IMR-90 (cell line): Measurements from ENCODE around the gene TMSB10. TPM values are rescaled to one million over a fixed set of nuclear protein-coding genes. Genes with fewer than 3 reads are reported as not detected.
"Not testable (repeated sequence)": the region's sequence is repeated elsewhere in the genome, so short reads cannot be mapped to it uniquely, and the experiment has no call there.

Experiments
- ATAC-seq: fragments of 200-7000 bp; cut with Tn5 transposase; 2 replicates; pipeline ENCODE4 v1.9.1; 2020; ENCODE audit warnings: low read depth, mild to moderate bottlenecking, moderate library complexity
- BruUV-seq: library from RNA; stranded (reverse); fragments of 400-500 nt; replicated peaks from 2 replicates; lab custom pipeline; 2021; lab: Mats Ljungman, UMichigan
- CTCF ChIA-PET: fragments of 300-600 bp; formaldehyde crosslinking; extraction: SDS; loops from one replicate; lab custom pipeline; 2021; ENCODE audit warnings: antibody characterized with exemption; lab: Yijun Ruan, JAX
- POLR2A ChIA-PET: fragments of 300-600 bp; sonication (Branson Sonifier 250); formaldehyde crosslinking; loops from one replicate; lab custom pipeline; 2022; ENCODE audit warnings: antibody characterized with exemption; ENCODE audit not compliant: unreplicated experiment; lab: Charles Lee
- DNase-seq: peaks from one replicate; pipeline ENCODE4 v3.0.0; 2013
- H2AFZ ChIP-seq: replicated peaks from 2 replicates; pipeline ENCODE3; 2013; ENCODE audit warnings: low read length, mild to moderate bottlenecking; ENCODE audit not compliant: poor library complexity
- H2AK5ac ChIP-seq: 2 replicates; pipeline ENCODE4 v1.6.1; 2013; ENCODE audit warnings: low read depth, low read length, inconsistent platforms
- H2AK9ac ChIP-seq: replicated peaks from 2 replicates; pipeline ENCODE3; 2013; ENCODE audit warnings: mild to moderate bottlenecking, low read depth, low read length, moderate library complexity; ENCODE audit not compliant: poor library complexity
- H2BK120ac ChIP-seq: 2 replicates; pipeline ENCODE4 v1.6.1; 2013; ENCODE audit warnings: low read depth, low read length, inconsistent platforms
- H2BK15ac ChIP-seq: 3 replicates; pipeline ENCODE4 v1.6.1; 2013; ENCODE audit warnings: low read depth, low read length, inconsistent platforms
- H2BK20ac ChIP-seq: 2 replicates; pipeline ENCODE4 v1.6.1; 2013; ENCODE audit warnings: low read depth, mild to moderate bottlenecking, inconsistent platforms, low read length, moderate library complexity
- H2BK5ac ChIP-seq: 2 replicates; pipeline ENCODE4 v1.6.1; 2013; ENCODE audit warnings: mild to moderate bottlenecking, low read depth, low read length, inconsistent platforms; ENCODE audit not compliant: poor library complexity, severe bottlenecking
- H3K14ac ChIP-seq: replicated peaks from 2 replicates; pipeline ENCODE4 v1.6.1; 2013; ENCODE audit warnings: low read depth, low read length, inconsistent platforms
- H3K18ac ChIP-seq: 2 replicates; pipeline ENCODE4 v1.6.1; 2013; ENCODE audit warnings: low read depth, low read length, control low read depth
- H3K23ac ChIP-seq: 2 replicates; pipeline ENCODE4 v1.6.1; 2013; ENCODE audit warnings: low read depth, low read length, inconsistent platforms
- H3K27ac ChIP-seq: 2 replicates; pipeline ENCODE4 v1.5.1; 2013; ENCODE audit warnings: mild to moderate bottlenecking, control low read depth, low read length; ENCODE audit not compliant: insufficient read depth
- H3K27me3 ChIP-seq: 2 replicates; pipeline ENCODE4 v1.6.1; 2013; ENCODE audit warnings: low read length; ENCODE audit not compliant: control insufficient read depth, insufficient read depth
- H3K36me3 ChIP-seq: 2 replicates; pipeline ENCODE4 v1.6.1; 2013; ENCODE audit warnings: low read length, mixed read lengths; ENCODE audit not compliant: control insufficient read depth, insufficient read depth
- H3K4ac ChIP-seq: 2 replicates; pipeline ENCODE4 v1.6.1; 2013; ENCODE audit warnings: low read depth, low read length, inconsistent platforms
- H3K4me1 ChIP-seq: 2 replicates; pipeline ENCODE4 v1.6.1; 2013; ENCODE audit warnings: low read length, mixed read lengths; ENCODE audit not compliant: control insufficient read depth, insufficient read depth
- H3K4me2 ChIP-seq: 2 replicates; pipeline ENCODE4 v1.6.1; 2013; ENCODE audit warnings: low read depth, mild to moderate bottlenecking, control low read depth, low read length, moderate library complexity
- H3K4me3 ChIP-seq: 2 replicates; pipeline ENCODE4 v1.5.1; 2013; ENCODE audit warnings: low read depth, mild to moderate bottlenecking, control low read depth, low read length, moderate library complexity; ENCODE audit not compliant: insufficient read depth
- H3K56ac ChIP-seq: 2 replicates; pipeline ENCODE4 v1.6.1; 2013; ENCODE audit warnings: low read length, inconsistent platforms; ENCODE audit not compliant: insufficient read depth; ENCODE audit errors: extremely low read depth
- H3K79me1 ChIP-seq, 2 experiments: 2 replicates each; pipeline ENCODE4 v1.6.1; 2013; ENCODE audit warnings: low read length in 2 of 2, inconsistent platforms in 1 of 2, low read depth in 1 of 2
- H3K9ac ChIP-seq: 2 replicates; pipeline ENCODE4 v1.6.1; 2013; ENCODE audit warnings: low read depth, low read length, control low read depth
- H3K9me1 ChIP-seq: 2 replicates; pipeline ENCODE4 v1.6.1; 2013; ENCODE audit warnings: low read length, inconsistent platforms; ENCODE audit not compliant: insufficient read depth
- H3K9me3 ChIP-seq: 2 replicates; pipeline ENCODE4 v1.6.1; 2013; ENCODE audit warnings: low read length; ENCODE audit not compliant: control insufficient read depth, insufficient read depth
- H4K20me1 ChIP-seq: 2 replicates; pipeline ENCODE4 v1.6.1; 2013; ENCODE audit warnings: low read length, inconsistent platforms; ENCODE audit not compliant: insufficient read depth
- H4K5ac ChIP-seq: 2 replicates; pipeline ENCODE4 v1.6.1; 2013; ENCODE audit warnings: mild to moderate bottlenecking, low read depth, low read length, control low read depth
- H4K8ac ChIP-seq, 2 experiments: 2 replicates each; pipeline ENCODE4 v1.6.1; 2013; ENCODE audit warnings: low read depth in 2 of 2, low read length in 2 of 2, control low read depth in 1 of 2, inconsistent platforms in 1 of 2
- H4K91ac ChIP-seq: 2 replicates; pipeline ENCODE4 v1.6.1; 2013; ENCODE audit warnings: low read depth, low read length, inconsistent platforms; ENCODE audit not compliant: insufficient read depth
- WGBS, 2 experiments: methylation state at CpG; one replicate each; pipeline versions ENCODE4 v1.1.5 to v1.1.7; 2013; ENCODE audit warnings: missing lambda C conversion rate in 2 of 2; ENCODE audit not compliant: insufficient read length in 1 of 2; ENCODE audit errors: extremely low coverage in 2 of 2; 5-methylcytosine and 5-hydroxymethylcytosine counted together
- dilution Hi-C: fragments of 300-500 bp; cut with HindIII; formaldehyde crosslinking; loops from one replicate; pipeline ENCODE4 v1.14.3; 2018; ENCODE audit warnings: low sequenced_read_pairs; ENCODE audit not compliant: unreplicated experiment
- in situ Hi-C: fragments of 300-500 bp; cut with MboI; formaldehyde crosslinking; loops from 3 replicates; pipeline ENCODE4 v1.14.3; 2019; ENCODE audit warnings: low sequenced_read_pairs, inconsistent platforms, mixed read lengths
- intact Hi-C: fragments of 100-400 bp; cut with micrococcal nuclease; formaldehyde crosslinking; loops from 2 replicates; pipeline ENCODE4 v1.10.0; 2022
- polyA plus RNA-seq, 3 experiments: library from polyadenylated mRNA; depleted of rRNA; stranded (reverse); fragments of >200 nt; gene quantifications; 2 replicates each; pipeline ENCODE4 v1.2.3, GENCODE V29; 2012; ENCODE audit warnings: low replicate concordance in 1 of 3
- total RNA-seq: library from RNA; depleted of rRNA; stranded (reverse); fragments of >200 nt; gene quantifications from 2 replicates; pipeline ENCODE4 v1.2.3, GENCODE V29; 2012

The TMSB10 gene
- total and polyA plus RNA-seq, 2 of the 4 experiments (the other 2 are of a cell fraction): 3,620 to 5,527 TPM

DNA sequence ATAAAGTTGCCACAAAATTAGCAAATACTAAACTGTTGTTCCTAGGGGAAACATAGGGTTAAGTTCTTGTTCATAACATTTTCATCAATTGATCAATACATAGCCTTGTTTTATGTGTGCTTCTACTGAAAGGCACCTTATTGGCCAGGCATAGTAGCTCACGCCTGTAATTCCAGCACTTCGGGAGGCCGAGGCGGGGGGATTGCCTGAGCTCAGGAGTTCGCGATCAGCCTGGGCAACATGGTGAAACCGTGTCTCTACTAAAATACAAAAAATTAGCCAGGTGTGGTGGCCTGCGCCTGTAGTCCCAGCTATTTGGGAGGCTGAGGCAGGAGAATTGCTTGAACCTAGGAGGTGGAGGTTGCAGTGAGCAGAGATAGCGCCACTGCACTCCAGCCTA lies 32.8 kb upstream of the TMSB10 start:
- dilution Hi-C loops, H2BK120ac ChIP-seq, ATAC-seq, H3K14ac ChIP-seq, H3K4me2 ChIP-seq, BruUV-seq, H2AK5ac ChIP-seq, H4K8ac ChIP-seq, H2AK9ac ChIP-seq, H3K4ac ChIP-seq, H3K9me3 ChIP-seq, H3K27me3 ChIP-seq, H2BK5ac ChIP-seq, CTCF ChIA-PET, DNase-seq, H3K4me3 ChIP-seq, POLR2A ChIA-PET, H4K91ac ChIP-seq, H2BK20ac ChIP-seq, H3K9ac ChIP-seq, H2AFZ ChIP-seq, H3K4me1 ChIP-seq, H2BK15ac ChIP-seq, H3K18ac ChIP-seq, H3K56ac ChIP-seq, H4K20me1 ChIP-seq, intact Hi-C loops, H4K5ac ChIP-seq, H3K27ac ChIP-seq, H3K23ac ChIP-seq: not testable (repeated sequence)
- Histone ChIP-seq H3K9me1 (peaks cover 13% of the 10 kb centered on the region; the same call in 1 of the 2 replicates), H3K36me3 (peaks cover 12% of the 10 kb centered on the region), H3K79me1 (peaks cover 28 to 37% of the 10 kb centered on the region in 2 experiments)
- no CpG with 5 or more reads among the region's 9 CpGs for WGBS, 2 experiments
- in situ Hi-C loops: loop anchor here (25.0 kb wide), 1 partner anchor 835 kb away; no protein-coding TSS in a partner anchor
